Hematopoietic multipotent progenitor cell treated with erythropoietin and hydrocortisone succinate and interleukin-3 and kit ligand, for 17 days (in vitro differentiated cells): Measurements from ENCODE around the gene CDH26.

ENCODE experiments used
- DNase-seq: peaks from one replicate; pipeline ENCODE4 v3.0.0-alpha.2; 2015; ENCODE audit warnings: low spot score

The CDH26 gene

DNA sequence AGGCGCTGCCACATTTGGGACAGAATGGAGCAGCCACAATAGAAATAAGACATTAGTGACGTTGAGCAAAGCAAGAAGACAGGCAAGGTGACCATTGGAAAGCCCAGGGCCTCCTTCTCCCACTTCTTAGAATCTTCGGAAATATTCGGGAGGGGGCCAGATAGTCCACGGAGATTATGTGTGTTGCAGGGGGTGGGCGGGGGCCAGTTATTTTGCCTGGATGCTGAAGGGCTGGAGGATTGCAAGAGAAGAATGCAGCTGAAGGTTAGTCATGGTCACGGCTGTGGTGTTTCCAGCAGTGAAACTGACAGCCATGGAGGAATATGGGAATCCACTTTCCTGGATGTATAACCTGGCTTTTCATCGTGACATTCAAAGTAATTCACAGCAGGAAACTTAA, 88.6 kb downstream of the CDH26 start:
- DNase-seq = no peak

DNA sequence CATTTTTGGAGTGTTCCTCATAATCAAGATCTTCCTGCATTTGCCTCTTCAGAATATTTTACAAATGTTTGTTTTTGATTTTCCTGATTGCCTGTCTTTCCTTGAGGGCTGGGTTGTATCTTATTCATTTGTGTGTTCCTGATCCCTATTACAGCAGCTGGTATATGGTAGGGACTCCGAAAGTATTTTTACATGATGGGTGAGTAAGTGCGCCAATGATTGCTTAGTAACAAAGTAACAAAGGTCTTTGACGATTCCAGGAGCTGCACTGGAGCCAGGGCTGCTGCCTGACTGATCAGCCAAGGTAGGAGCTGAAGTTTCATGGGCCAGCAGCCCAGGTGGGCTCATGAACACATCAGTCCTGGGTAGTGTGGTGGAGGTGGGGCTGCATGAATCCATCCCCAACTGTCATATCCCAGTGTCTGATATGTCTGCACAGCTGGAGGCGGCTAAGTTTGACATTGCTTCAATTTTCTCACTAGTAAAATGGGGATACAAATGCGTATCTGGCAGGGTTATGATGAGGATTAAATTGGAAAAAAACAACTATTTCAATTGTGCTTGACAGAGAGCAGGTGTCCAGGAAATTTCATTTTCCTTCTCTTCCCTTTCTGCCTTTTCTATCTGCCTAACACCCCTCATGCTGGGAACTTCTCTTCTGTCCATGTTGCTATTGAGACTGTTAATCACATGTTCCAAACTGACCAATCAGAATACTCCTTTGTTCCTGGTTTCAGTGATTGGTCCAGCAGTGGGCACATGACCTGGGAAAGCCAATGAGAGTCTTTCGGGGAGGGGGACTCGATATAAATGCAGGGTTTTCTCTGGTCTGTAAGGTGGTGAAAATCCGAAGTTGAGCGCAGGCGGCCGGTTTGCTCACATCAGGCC, 90.7 kb downstream of the CDH26 start:
- no peak for DNase-seq

DNA sequence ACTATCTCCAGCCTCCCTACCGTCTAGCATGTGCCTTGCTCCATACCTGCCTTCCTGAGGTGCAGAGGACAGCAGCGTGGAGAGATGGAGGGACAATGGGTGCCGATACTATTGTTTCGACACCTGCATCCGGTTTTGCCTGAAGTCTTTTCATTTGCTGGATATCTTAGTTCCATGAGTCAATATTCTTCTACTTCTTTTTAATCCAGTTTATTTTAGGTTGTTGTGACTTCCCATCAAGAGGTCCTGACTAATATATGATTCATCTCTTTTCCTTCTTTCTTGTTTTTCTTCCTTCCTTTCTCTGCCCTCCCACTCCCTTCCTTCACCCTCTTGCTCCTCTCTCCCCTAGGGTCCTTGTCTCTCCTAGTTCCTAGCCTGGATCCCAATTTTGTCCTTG, 91.4 kb downstream of the CDH26 start:
- no peak for DNase-seq

DNA sequence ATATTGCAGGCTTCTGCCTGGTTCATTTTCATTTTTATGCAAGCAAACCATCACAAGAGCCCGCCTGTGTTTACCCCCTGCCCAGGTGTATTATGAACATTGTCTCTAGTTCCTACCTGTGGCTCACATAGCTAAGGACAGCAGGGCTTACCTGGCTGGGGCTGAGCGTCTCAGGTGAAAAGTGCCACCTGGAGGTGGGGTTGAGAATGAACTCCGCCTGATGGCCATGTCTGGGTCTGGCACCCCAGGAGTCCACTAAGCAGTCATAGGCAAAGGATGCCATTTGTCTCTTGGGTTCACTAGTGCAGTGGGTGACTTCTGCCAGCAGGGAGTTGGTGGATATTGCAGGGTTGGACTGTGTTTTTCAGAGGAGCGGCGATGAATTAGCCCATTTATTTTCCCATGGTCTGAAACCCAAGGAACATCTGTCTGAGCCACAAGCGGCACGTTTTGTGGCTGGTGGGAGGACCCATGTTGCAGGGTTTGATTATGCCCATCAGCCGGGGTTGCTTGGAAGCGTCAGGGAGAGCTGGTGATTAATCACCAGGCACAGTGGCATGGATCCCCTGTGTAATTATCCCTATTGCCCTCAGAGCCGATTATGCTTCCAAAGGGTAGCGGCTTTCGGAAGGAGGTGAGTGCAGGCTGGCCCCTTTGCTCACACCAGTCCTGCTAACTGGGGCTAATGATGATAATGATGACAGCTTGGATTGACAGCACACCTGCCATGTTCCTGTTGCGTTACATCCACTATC, 92.1 kb downstream of the CDH26 start:
- DNase-seq = no peak

DNA sequence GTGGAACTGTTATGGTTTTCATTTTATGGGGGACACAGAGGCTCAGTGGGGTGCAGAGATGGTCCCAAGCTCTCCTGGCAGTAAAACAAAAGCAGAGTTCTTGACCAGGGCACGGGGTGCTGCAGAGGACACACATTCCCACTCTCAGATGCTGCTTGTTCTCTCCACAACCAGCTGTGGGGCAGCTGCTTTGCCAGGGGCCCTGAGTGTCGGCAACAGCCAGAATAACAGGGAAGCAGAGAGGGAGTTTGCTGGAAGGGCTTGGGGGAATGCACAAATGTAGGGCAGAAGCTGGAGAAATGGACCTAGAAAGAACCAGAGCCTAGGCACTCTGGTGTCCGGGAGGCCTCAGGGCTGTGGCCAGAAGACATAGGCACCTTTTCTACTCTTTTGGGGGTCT, 93.7 kb downstream of the CDH26 start:
- no peak for DNase-seq

DNA sequence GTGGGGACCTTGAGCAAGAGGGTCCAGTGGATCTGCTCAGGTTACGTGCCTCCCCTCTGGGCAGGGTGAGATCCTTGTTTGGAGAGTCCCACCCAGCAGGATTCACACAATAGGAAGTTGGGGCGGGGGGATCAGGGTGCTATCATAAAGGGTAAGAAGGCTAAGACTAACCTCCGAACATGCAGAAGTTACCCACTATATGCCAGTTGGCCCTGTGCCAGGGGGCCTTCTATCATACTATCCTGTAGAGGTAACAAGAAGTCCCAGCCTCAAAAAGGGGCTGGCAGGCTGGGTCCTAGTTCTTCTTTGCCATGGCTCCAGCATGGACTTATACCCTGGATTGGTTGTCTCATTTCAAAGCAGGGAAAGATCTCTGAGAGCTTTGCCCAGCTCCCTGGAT, 94.1 kb downstream of the CDH26 start:
- DNase-seq = no peak

DNA sequence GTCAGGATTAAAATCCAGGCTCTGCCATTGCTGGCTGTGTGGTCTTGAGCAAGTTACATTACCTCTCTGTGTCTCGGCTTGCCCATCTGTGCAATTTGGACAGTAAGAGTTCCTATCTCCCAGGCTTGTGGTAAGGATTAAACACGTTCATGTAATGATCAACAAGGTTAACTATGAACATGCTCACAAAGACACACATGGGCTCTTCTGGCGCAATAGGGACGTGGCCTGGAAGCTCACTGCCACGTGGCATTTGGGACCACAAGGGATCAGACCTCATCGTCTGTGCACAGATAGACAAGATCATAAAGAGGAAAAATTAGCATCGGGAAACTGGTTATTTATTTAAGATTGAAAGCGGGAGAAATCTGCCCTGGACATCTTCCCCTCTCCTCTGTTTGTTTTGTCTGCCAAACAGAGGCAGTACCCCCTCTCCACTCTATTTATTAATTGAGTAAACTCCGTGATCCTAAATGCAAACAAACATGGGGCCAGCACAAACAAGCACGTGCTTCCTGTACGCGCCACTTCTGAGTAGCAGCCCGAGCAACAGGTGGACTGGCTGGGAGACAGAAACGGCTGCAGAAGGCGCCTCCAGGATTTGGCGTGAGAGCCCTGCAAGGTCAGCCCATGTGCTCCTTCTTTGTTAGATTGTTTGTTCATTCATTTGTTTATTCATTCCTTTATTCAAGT, 95.0 kb downstream of the CDH26 start:
- DNase-seq = no peak

DNA sequence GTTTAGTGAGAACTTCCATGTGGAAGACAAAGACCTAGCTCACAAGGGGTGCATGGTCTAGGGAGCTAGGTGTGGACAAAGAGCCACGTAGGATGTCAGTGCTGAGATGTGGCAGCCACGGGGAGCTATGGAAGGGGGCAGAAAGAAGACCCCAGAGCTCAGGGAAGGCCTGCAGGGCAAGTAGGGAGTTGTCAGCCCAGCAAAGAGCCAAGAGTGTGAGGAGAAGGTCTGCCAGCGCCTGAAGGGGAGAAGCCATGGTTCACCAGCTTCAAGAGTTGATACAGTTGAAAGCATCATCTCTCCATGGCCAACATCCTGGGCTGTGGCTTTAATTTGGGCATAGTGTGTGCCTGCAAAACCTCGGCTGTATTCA, 95.6 kb downstream of the CDH26 start:
- no peak for DNase-seq

DNA sequence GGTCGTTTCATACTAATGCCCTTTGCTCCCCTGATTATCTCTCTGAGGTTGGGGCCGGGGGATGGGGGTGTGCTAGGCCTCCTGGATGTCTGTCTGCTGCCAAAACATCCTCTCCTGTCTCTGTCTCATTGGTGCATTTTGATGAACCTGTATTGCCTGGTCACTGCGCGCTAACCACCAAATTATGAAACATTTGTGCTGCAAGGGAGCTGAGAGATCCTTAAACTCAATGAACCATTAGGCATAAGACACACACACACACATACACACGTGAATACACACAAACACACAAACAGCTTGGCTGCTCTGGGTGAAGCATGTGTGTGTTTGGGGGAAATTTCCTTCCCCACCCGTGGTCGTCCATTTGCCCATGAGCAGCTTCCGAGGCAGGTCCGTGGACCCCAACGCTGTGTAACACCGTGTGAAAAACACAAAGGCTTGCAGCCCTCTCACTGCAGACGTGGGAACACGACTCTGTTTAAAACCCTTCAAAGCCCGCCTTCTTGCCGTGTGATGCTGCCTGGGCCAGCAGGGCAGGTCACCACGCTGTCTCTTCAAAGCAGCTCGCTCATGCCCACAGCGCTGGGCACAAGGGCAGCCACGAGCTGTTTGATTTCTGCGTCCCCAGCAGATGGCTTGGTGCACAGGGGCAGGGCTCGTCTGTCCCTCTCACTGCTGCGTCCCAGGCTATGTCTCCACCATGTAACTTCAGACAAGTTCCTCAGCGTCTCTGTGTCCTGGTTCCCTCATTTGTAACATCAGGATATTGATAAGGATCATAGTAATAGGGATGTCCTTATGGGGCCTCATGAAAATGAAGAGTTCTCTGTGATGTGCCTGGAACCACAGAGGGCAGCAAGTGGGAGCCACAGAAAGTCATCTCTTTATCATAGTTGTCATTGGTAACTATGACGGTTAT, 96.8 kb downstream of the CDH26 start:
- no peak for DNase-seq

DNA sequence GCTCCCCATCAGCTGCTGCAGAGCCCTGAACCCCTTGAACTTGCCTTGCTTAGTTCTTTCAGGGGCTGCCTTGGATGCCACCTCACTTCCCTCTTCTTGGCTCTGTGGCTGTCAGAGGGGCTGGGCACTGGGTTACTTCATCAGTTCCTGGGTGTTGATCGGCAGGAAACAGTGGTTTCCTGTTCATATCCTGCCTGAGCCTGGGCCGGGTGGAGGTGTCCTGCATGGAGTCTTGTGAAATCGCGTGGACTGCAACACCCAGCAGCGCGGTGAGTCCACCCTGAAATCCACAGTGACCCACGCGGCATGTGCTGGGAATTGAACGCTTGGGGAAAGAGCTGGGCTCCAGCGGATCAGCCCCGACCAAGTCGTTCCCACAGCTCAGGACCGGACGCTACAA, 97.5 kb downstream of the CDH26 start:
- DNase-seq = no peak

DNA sequence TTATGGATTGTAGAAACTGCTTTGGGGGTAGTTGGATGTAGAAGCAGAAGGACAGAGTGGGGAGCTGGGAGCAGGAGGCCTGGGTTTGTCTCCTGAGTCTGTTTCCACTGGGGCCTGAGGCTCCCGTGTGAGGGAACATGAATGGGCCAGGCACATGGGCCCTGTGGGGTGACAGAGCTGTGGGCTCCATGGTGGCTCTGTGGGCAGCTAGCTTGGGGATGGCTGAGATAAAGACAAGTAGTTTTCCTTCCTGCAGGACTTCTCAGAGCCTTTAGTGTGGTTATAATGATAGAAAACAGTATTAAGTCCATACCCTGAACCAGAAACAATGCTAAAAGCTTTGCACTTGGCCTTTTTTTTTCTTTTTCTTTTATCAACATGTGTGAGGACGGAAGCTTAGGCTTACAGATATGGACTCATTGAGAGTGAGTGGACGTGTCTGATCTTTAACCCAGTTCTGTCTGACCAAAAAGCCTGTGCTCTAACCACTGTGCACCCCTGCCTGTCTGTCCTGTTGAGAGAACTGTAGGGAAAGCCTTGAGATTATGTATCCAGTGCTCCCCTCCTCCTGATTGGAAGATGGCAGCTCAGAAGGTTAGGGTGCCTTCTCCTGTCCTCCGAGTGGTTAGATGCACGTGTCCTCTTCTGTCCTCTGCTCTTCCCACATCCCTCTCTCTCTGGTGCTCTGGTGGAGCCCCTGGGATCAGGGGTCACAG, 98.3 kb downstream of the CDH26 start:
- DNase-seq = no peak

DNA sequence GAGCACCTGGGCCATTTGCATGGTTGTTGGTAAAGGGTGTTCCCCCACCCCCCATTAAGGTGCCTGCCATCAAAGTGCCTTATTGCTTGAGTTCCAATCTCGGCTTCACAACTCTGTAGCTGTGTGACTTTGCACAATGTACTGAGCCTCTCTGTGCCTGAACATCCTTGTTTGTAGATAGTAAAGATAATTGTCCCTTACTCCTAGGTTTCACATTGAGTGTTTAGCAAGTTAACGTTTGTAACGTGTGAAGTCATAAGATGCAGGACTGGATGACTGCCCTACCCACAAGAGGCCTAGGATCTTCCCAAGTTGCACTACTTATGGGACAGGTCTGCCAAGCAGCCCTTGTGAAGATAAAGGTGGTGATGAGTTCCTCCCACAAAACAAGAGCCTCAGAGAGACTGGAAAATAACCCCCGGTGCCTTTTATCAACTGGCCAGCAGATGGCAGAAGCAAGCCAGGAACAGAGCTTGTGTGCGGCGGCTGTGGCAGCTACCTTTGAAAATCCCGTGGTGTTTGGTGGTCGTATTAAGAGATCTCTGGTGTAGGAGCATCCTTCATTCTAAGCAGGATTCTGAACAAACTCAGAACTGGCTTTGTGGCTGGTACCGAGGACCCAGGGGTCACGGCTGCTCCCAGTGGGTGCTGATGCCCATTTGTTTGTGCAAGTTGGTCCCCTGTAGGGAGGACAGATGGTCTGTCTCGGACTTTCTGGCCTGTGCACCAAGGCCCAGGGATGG, 99.1 kb downstream of the CDH26 start:
- peak; percentile 34 for DNase-seq

DNA sequence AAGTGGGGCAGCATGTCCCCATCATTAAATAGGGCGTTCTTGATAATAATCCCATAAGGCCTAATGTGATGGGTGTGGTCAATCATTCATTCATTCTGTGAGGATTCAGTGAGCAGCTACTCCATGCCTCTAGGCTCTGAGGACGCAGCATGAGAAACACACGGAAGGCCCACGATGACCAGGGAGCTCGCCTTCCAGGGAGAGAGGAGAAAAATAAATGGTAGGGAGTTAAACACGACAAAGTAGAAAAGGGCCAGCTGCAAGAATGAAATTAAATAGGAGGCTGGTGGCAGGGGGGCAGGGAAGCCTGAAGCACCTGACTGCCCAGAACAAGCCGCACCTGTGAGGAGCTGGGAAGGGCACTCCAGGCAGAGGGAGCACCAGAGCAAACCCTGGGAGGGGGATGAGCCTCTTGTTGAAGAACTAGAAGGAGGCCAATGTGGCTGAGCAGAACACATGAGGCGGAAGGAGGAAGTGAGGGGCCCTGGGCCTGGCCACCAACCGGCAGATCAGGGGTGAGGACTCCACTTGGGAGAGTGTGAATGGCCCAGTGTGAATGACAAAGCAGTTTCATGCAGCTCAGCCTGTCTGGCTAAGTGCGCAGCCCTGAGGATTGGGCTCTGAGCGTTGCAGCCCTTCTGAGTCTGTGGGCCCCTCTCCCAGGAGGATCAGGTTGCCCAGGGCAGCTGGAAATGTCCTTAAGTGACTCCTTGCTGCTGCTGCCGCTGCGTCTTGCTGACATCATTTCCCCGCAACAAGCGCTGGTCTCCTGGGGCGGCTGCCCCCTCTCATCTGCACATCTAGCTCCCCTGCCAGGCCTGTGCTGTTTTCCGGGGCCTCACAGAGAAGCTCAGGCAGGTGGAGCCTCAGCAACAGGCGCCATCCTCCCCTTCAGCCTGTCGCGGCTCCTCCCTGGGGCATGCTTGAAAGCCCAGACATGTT, 99.9 kb downstream of the CDH26 start:
- DNase-seq = no peak

DNA sequence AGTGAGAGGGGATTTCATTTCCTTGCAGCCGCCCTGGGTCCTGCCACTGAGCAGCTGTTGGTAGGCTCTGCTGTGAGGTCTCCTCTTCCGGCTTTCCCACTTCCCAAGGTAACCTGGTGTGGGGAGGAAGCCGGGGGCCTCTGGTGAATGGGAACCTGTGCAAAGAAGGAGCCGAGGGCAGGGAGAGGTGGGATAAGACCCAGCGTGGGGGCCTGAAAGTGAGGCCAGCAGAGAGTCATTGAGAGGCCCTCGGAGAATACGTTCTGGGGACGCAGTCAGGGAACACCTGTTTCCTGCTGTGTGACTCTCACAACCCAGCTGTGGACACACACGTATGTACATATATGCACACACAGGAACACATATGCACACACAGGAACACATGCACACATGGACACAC, 100.7 kb downstream of the CDH26 start:
- no peak for DNase-seq

DNA sequence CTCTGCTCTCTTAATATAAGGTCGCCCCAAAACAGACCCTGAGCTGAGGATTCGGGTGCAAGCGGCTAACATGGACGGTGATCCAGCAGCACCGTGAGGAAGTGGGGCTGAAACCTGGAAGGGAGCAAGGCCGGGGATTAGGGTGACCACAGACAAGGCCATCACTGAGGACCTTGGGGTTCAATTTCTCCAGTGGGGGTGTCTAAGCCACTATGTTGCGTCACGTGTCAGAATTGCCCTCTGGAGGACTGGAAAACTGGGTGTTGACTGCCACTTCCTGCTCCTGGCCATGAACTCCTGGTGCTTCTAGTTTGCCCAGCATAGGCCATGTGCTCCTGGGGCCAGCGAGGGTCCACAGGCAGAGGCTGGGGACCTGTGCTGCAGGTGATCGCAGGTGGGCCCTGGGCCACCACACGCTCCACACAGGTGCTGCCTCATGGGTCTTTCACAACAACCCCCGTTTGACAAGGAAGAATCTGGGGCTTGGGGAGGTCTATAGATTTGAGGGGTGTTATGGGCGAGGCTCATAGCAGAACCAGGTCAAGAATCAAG, 101.9 kb downstream of the CDH26 start:
- DNase-seq = no peak

DNA sequence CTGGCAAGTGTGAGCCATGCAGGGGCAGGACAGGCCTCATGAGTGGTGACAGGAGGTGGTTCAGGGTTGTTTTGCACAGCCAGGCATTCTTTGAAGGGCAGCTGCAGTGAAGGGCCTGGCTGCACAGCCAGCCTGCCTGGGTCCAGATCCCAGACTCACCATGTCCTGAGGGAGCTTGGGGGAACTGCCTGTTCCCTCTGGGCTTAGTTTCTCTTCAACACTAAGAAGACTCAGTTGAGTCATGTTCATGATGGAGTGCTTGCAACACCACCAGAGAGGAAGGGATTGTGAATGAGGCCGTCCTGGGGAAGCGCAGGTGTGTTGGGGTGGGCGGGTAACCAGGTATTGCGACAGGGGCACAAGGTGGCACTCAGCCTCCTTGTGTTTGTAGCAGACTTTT, 102.4 kb downstream of the CDH26 start:
- DNase-seq = no peak

DNA sequence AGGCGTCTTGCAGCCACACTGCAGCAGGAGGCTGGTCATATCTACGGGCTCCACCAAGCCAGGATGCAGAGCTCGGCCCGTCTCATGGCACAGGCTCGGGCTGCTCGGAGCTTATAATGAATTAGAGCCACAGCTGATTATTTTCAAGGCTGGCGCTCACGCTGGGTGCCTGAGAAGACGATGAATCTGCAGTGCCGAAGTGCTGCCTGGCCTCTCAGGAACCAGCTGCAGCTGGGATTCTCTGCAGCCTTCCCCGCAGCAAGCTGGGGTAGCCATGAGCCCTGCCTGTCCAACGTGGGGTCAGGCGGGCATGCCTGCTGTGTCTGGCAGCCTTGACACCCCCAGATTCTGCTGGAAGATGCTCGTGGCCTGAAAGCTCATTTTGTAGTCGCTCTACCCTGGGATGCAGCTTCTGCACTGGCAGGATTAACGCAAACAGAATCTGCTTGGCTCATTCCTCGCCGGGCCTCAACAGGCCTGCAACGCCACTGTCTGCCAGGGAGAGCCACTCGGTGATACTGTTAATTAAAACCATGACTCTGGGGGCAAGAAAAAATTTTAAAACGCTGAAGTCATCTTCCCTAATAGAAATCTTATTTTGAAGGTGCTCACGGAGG, 104.3 kb downstream of the CDH26 start:
- DNase-seq = no peak

DNA sequence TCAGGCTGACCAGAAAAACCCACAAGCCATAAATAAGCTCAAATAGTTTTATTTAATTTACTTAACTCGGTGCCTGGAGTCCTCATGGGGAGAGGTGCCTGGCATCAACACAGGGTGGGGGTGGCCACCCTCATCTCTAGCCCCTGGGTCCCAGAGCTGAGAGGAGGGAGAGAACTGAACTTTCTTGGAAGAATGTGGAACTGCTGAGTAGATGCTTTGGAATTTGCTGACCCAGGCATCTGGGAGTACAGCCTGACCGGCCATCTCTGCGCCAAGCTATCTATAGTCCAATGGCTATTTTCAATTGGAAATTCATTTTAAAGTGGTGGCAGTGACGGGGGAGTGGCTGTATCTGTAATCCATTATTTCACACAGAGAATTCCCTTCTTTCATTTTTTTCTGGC, 104.8 kb downstream of the CDH26 start:
- DNase-seq = no peak
